A673 (cell line): ENCODE measurements around the gene GLRA1. TPM values are rescaled to one million over a fixed set of nuclear protein-coding genes. Genes with fewer than 3 reads are reported as not detected.

Source experiments
- BruUV-seq: library from RNA; stranded (reverse); fragments of 400-500 nt; replicated peaks from 2 replicates; lab custom pipeline; 2021; lab: Mats Ljungman, UMichigan
- CTCF ChIA-PET: fragments of 300-600 bp; sonication (Branson Sonifier 250); formaldehyde crosslinking; loops from one replicate; lab custom pipeline; 2022; ENCODE audit warnings: antibody characterized with exemption; lab: Charles Lee
- POLR2A ChIA-PET: fragments of 300-600 bp; sonication (Branson Sonifier 250); formaldehyde crosslinking; loops from one replicate; lab custom pipeline; 2022; ENCODE audit warnings: antibody characterized with exemption; ENCODE audit not compliant: low non-redundant PET; lab: Charles Lee
- DNase-seq: peaks from one replicate; pipeline ENCODE4 v3.0.0-alpha.2; 2015; ENCODE audit warnings: low spot score
- H3K27ac ChIP-seq: fragments of 200-600 bp; sonication (generic); 2 replicates; pipeline ENCODE4 v1.5.1; 2016; ENCODE audit warnings: mixed run types, low read depth, mild to moderate bottlenecking, mixed read lengths, antibody characterized with exemption, low read length; ENCODE audit not compliant: poor library complexity, severe bottlenecking
- H3K27me3 ChIP-seq: fragments of 200-600 bp; sonication (generic); replicated peaks from 2 replicates; pipeline ENCODE4 v1.6.1; 2017; ENCODE audit warnings: mixed run types, low read depth, mild to moderate bottlenecking, mixed read lengths, antibody characterized with exemption, low read length; ENCODE audit not compliant: insufficient read depth, poor library complexity
- H3K36me3 ChIP-seq: fragments of 200-600 bp; sonication (generic); 2 replicates; pipeline ENCODE4 v1.6.1; 2016; ENCODE audit warnings: mixed run types, mild to moderate bottlenecking, mixed read lengths, antibody characterized with exemption, low read length; ENCODE audit not compliant: insufficient read depth, poor library complexity, severe bottlenecking
- H3K4me1 ChIP-seq: fragments of 200-600 bp; sonication (generic); 2 replicates; pipeline ENCODE4 v1.6.1; 2017; ENCODE audit warnings: mixed run types, mild to moderate bottlenecking, mixed read lengths, antibody characterized with exemption, low read length; ENCODE audit not compliant: insufficient read depth, poor library complexity, severe bottlenecking
- H3K4me3 ChIP-seq: fragments of 200-600 bp; sonication (generic); 2 replicates; pipeline ENCODE4 v1.5.1; 2016; ENCODE audit warnings: low read depth, mixed run types, mild to moderate bottlenecking, mixed read lengths, low read length; ENCODE audit not compliant: poor library complexity, severe bottlenecking
- H3K9me3 ChIP-seq: fragments of 200-600 bp; sonication (generic); 2 replicates; pipeline ENCODE4 v1.6.1; 2016; ENCODE audit warnings: mixed run types, low read depth, mild to moderate bottlenecking, mixed read lengths, antibody characterized with exemption, low read length; ENCODE audit not compliant: poor library complexity, severe bottlenecking
- CTCF ChIP-seq: fragments of 300-800, 200-600 bp; sonication (generic); conservative IDR thresholded peaks from 2 replicates; pipeline ENCODE4 v1.5.1; 2017; ENCODE audit warnings: low read depth, mild to moderate bottlenecking, antibody characterized with exemption, low read length, moderate library complexity, mixed read lengths
- EZH2 ChIP-seq: fragments of 200-600 bp; sonication (generic); IDR thresholded peaks from 2 replicates; pipeline ENCODE4 v1.6.1; 2017; ENCODE audit warnings: borderline replicate concordance, low read depth, mild to moderate bottlenecking, mixed read lengths, antibody characterized with exemption, low read length; ENCODE audit not compliant: poor library complexity, severe bottlenecking
- intact Hi-C: fragments of 100-400 bp; cut with micrococcal nuclease; formaldehyde crosslinking; loops from one replicate; pipeline ENCODE4 v1.10.0; 2022; ENCODE audit not compliant: unreplicated experiment
- total RNA-seq: library from RNA; stranded (reverse); gene quantifications from 2 replicates; pipeline ENCODE4 v1.2.3, GENCODE V29; 2021

Gene GLRA1
- total RNA-seq, 1 experiment from 2014 or later: not detected

DNA sequence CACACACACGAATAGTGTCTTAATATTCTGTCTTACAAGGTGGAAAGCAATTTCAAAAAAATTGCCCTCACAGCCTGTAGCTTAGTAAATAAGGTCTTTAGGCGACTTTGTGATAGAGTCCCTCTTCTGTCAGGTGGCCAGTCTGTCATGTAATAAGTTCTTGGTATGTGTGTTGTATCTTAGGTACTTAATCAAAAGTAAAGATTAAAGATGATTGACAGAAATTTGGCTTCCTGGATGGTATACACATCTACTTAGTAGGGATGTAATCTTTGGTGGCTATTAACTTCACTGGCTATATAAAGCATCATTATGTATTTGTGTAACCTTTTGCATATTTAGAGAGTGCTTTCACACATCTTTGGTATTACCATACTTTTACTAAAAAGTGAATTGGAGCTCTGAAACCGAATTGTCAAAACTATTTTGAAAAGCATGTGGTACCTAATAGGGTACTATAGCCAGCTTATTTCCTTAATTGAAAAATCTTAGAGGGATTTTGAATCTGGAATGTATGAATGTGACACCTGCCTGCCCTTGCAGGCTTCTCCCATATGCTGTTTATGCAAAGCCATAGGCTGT lies 149.5 kb downstream of the GLRA1 start:
- BruUV-seq: no TSS peak
- Histone ChIP-seq H3K9me3 (no peaks in the 10 kb centered on the region), H3K4me3 (peak overlapping the region; percentile 82), H3K27me3 (no peaks in the 10 kb centered on the region), H3K27ac (no peak overlapping the region), H3K4me1 (peaks cover 37% of the 10 kb centered on the region), H3K36me3 (peaks cover 19% of the 10 kb centered on the region)
- ChIA-PET POLR2A (no interaction called here), CTCF (no interaction called here)
- DNase-seq: no peak
- TF ChIP-seq EZH2 (no peak), CTCF (no peak)
- intact Hi-C loops: no loop called here

DNA sequence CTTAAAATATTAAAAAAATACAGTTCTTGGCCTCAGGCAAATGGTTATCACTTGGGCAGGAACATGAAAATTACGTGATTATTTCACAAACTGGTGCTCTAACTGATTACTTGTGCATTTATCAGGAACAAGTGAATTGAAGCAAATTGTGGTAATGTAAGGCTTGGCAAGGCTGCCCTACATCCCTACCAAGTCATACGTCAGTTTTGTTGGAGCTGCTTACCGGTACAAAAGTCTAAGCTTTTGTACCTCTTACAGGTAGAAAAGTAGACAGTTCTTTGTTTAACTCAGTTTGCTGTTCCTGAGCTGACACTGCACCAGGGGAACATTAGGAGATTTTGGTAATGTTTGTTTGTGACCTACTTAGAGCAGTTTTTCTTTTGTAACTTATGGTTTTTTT lies 150.7 kb downstream of the GLRA1 start:
- TF ChIP-seq EZH2: no peak
- ChIA-PET POLR2A (no interaction called here), CTCF (no interaction called here)
- BruUV-seq: no TSS peak
- no peaks in the 10 kb centered on the region for H3K9me3 ChIP-seq
- no peaks in the 10 kb centered on the region for H3K27me3 ChIP-seq
- intact Hi-C loops: no loop called here
- peak overlapping the region; percentile 8 for H3K27ac ChIP-seq
- no peak for DNase-seq
- peaks cover 36% of the 10 kb centered on the region for H3K4me1 ChIP-seq
- peaks cover 19% of the 10 kb centered on the region for H3K36me3 ChIP-seq
- peak overlapping the region; percentile 82 for H3K4me3 ChIP-seq

GRCh38 chr5:151772846-151773561 lies 151.6 kb downstream of the GLRA1 start:
- DNase-seq: peak; percentile 35
- ChIA-PET CTCF (no interaction called here), POLR2A (no interaction called here)
- H3K27me3 ChIP-seq: no peaks in the 10 kb centered on the region
- BruUV-seq: TSS peak; percentile 48
- intact Hi-C loops: no loop called here
- H3K27ac ChIP-seq: peak overlapping the region; percentile 93
- peak overlapping the region; percentile 82 for H3K4me3 ChIP-seq
- peaks cover 14% of the 10 kb centered on the region for H3K36me3 ChIP-seq
- no peaks in the 10 kb centered on the region for H3K9me3 ChIP-seq
- TF ChIP-seq EZH2: no peak
- no peak for TF ChIP-seq CTCF
- H3K4me1 ChIP-seq: peaks cover 36% of the 10 kb centered on the region

Other genes with a start within 250 kb of the GLRA1 start
- 268 and 339 TPM in 2 replicates for gene SPARC, start 237.9 kb downstream of the GLRA1 start, total RNA-seq
- gene ATOX1, start 166.2 kb downstream of the GLRA1 start, total RNA-seq: 65.6 and 72.2 TPM in 2 replicates
- 296 and 317 TPM in 2 replicates for gene G3BP1, start 152.9 kb downstream of the GLRA1 start, total RNA-seq